Measurements from ENCODE around the gene SKI. TPM values are rescaled to one million over a fixed set of nuclear protein-coding genes. Genes with fewer than 3 reads are reported as not detected.

The SKI gene
- total RNA-seq, 4 donors from 2014 or later: 35.3 to 54.0 (median 47.3) TPM

GRCh38 chr1:2200308-2200943 lies 27.7 kb upstream of the SKI start:
- TF ChIP-seq CTCF (IDR thresholded peaks at IDR 0.05): no peak
- ATAC-seq (ENCODE audit: low FRiP score) (no peak), DNase-seq (ENCODE audit: low spot score) (no peak)

- ATAC-seq (ENCODE audit: low FRiP score) (no peak), DNase-seq (ENCODE audit: low spot score) (no peak)
- TF ChIP-seq CTCF (IDR thresholded peaks at IDR 0.05): no peak
These were observed 27.1 kb upstream of the SKI start for GRCh38 chr1:2201062-2201461.

GRCh38 chr1:2202008-2202575 lies 26.0 kb upstream of the SKI start:
- no peak for DNase-seq (ENCODE audit: low spot score)
- no peak for ATAC-seq (ENCODE audit: low FRiP score)
- no peak for TF ChIP-seq CTCF (IDR thresholded peaks at IDR 0.05)

- ATAC-seq (ENCODE audit: low FRiP score) (no peak), DNase-seq (ENCODE audit: low spot score) (no peak)
- no peak for TF ChIP-seq CTCF (IDR thresholded peaks at IDR 0.05)
These were observed 25.1 kb upstream of the SKI start for GRCh38 chr1:2202843-2203601.

GRCh38 chr1:2203671-2204414 lies 24.3 kb upstream of the SKI start:
- TF ChIP-seq CTCF (IDR thresholded peaks at IDR 0.05): no peak
- DNase-seq (ENCODE audit: low spot score) (no peak), ATAC-seq (ENCODE audit: low FRiP score) (no peak)

GRCh38 chr1:2204415-2205190 lies 23.5 kb upstream of the SKI start:
- no peak for TF ChIP-seq CTCF (IDR thresholded peaks at IDR 0.05)
- DNase-seq (ENCODE audit: low spot score) (no peak), ATAC-seq (ENCODE audit: low FRiP score) (peak; percentile 29)

Measured in omental fat pad (tissue), 4 donors.